HG02571 (cell line): Measurements from ENCODE around the gene RAB33B.

Experiments
- ATAC-seq: cut with Tn5 transposase; IDR thresholded peaks from one replicate; pipeline ENCODE4 v1.9.1; 2021; ENCODE audit warnings: mild to moderate bottlenecking, moderate library complexity; ENCODE audit not compliant: unreplicated experiment

RAB33B gene

DNA sequence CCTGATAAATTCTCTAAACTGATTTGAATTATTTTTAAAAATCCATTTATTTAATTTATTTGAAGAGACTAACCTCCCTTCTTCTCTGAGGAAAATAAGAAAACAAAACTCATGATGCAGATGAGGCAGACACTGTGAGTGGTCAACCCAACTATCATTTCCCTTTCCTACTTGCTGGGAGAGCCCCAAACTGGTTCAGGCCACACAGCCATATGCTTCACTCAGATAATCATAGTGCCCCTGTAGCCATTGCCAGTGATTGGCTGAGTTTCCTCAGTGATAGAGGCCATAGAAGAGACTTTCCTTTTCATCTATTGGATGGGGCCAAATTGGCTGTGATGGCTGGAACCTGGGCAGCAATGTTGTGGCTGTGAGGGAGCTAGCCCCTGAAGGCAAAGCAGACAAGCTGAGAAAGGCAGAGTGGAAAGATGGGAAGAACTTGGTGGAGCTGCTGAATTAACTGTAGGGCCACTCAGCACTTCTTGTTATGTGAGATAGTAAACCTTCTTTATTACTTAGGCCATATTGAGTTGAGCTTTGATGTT lies 49.8 kb downstream of the RAB33B start:
- no peak for ATAC-seq

DNA sequence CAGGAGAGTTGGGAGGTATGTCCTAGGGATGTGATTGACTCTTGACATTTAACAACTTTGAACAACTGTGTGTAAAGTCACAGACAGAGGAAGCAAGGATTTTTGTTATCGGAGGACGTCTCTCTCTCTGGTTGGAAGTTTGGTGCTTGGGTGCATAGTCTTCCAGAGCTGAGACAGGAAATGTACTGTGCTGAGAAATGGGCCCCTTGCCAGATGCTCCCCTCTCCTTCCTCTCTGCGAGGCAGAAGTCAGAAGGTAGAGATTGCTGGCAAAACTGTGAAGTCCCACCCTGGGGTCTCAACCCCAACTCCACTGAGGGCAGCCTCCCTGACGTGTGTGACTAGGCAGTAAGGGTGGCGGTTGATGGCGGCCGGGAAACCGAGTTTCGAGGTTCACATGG lies 52.9 kb downstream of the RAB33B start:
- ATAC-seq = no peak

DNA sequence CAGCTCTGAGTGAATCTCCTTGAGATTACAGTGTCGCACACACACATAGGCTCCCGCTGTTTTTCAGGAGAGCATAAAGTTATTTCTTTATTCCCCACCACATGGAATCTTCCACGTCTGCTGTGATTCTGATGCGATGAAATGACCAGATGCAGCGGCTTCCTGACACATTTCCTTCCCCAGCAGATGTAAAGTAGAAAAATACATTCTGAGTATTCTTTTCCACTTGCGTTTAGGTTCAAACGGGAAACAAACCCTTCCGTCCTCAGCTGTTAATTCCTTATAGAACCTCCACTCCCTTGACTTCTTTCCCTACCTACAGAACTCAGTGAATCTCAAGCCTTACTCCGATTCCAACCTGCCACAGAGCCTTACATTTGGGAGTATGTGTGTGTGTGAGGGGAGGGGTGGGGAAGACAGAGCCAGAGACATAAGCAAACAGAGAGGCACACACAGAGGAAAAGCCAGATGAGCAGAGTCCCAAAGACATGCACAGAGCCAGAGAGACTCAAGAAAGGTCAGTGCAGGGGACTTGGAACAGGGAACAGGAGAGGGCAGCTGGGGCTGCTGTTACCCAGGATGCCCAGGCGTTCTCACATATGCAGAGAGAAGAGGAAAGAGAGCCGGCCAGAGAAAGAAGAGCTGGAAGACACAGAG lies 54.8 kb downstream of the RAB33B start:
- ATAC-seq = no peak

DNA sequence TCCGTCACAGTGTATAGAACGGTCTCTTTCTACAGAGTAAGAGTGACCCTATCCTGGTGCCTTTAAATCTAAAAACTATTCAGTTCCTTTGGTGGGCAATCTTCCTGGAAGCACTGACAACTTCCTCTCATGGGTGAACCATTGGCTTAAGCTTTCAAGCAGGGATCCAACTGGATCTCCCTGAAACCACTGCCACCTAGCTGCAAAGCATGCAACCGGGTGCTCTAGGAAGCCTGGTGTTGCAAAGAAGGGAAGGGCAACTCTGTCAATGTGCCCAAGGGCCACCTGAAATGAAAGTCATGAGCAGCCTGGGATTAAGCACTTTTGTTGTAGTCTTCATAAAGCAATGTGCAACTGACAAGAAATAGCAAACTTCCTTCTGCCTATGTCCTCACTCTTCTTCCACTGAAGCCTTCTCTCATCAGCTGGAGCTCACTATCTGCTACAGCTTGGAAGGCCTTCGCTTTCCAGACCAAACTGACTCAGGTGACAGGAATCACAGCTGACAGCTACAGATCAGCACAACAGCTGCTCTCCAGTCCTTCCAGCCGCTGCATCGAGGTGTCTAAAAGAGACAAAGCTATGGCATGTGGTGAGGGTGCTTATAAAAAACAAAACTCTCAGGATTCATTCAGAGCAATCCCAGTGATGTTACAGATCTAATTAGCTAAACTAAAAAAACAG lies 55.9 kb downstream of the RAB33B start:
- ATAC-seq = no peak

DNA sequence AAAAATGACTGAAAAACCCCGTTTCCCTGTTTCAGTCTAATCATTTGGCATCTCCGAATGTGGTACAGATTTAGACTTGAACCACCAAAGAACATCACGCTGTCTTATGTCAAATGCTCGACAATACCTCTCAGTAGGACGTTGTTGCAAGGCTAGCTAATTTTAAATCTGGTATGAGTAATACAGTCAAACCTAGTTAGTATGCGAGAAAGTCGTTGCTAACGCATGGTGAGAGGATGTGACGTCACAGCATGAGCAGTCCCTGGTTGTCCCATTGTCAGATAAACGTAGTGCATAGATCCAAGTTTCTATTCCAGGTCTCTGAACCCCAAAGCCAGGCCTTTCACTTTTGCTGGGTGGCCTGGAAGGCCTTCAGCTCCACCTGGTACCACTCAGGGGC lies 57.4 kb downstream of the RAB33B start:
- ATAC-seq = no peak

DNA sequence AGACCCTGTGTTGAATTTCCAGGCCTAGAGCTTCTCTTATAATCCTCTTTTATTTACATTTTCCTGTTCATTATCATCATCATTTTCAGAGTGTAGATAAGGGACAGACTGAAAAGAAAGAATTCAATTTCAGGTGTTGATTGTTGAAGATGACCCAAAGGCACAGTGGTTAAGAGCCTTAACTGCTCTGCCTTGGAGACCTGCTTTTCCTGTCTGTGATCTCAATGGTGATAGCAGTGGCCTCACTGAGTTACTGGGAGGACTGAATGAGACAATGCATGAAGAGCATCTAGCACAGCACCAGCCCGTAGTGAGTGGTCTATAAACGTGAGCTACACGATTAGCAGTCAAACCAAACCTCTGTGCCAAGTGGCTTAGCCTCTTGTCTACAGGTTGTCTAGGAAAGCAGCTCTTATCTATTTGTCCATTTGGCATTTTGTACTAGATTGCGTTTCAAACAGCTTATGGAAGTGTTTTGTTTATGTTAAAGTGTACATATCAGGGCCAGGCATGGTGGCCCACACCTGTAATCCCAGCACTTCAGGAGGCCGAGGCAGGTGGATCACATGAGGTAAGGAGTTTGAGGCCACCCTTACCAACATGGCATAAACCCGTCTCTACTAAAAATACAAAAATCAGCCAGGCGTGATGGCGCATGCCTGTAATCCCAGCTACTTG lies 60.6 kb downstream of the RAB33B start:
- ATAC-seq = no peak

DNA sequence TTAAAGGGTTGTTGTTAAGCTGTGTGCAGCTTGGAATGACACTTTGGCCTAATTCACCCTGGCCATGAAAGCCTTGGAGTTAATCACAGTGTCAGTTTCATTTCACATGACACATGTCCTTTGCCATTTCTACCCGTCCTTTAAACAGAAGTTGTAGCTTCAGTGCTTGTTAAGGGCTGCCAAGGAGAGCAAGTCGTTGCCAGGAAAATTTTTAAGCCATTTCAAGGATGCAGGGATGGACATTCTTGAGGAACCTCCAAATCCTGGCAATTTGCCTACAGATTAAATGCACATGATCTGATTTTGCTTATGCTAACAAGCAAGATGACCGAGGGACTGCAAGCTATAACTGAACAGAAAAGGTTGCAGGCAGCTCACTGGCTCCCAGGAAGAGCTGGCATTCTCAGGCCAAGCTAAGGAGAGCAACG lies 61.6 kb downstream of the RAB33B start:
- no peak for ATAC-seq

DNA sequence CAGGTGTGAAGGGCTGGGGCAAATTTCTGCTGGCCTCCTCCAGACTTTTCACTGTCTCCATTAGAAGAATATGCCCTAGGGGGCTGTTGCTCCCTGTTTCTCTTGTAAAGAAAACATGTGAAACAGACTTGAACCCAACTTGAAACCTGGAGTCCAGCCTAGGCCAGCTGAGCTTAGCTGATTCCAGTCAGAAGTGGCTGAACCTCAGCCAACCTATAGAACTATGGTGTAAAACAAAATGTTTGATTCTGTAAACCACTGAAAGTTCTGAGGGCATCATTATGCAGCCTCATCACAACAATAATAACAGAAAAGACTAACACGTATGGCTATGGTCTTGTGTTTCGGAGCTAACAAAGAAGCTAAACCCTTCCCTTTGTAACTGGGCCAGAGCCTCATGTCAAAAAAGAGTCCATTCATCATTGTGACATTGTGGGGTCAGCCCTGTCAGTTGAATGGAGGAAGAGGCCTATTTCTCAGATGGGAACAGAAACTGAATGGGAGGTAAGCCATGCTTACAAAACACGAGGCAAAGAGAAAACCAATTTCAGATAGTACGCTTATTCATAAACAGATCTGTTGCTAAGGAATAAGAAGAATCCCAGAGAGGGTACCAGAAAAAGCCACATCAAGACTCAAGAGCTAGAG lies 68.0 kb downstream of the RAB33B start:
- no peak for ATAC-seq

DNA sequence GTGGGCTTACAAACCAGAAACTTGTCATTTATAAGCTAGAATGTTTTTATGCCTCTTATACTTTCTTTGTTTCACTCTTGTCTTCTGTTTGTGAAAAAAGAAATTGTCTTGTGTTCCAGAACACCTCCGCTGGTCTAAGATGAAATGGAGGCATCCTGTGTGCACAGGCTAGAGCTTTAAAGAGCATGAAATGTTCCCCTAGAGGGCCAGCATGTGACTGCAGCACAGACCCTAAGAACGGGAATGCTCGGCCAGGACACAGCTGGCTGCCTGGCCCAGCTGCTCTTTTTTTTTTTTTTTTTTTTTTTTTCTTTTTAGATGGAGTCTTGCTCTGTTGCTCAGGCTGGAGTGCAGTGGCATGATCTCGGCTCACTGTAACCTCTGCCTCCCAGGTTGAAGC lies 68.5 kb downstream of the RAB33B start:
- no peak for ATAC-seq

DNA sequence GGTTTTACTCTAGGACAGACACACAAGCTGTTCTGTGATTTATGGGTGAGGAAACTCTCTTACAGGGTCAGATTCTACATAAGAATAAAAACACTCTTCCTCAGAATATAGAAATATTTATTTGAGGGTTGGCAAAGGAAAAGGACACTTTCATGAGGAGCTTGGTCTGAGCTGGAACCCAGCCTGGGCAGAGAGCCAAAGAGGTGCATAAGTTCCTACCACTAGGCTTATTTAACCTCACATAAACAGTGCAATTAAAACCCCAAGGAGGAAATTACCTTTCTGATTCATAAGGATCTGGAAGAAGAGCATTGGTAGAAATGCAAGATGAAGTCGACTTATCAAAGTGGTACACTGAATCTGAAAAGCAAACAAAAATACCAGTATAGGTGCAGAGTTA lies 69.2 kb downstream of the RAB33B start:
- ATAC-seq = no peak

DNA sequence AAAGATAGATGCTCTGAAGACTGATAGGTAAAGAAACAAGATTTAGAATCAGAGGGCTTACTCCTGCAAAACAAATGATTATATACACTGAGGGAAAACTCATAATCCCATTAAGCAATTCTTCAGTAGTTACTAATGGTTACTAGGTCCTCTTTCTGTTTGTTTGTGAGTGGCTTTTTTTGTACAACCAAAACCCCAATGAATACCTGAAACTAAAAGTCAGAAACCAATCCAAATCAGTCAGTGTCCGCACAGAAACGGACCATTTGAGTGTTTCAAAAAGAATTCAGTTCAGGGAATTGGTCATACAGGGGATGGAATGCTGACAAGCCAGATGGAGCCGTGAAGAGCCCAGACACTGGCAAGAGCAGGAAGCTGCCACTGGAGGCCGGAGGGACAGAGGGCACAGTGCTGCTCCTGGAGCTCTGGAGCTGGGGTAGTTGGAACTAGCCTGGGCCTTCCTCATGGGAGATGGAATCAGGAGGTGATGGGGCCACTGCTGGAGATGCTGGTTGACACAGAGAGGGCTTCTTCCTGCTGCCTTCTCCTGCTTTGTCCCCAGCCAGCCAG lies 70.2 kb downstream of the RAB33B start:
- ATAC-seq = no peak

DNA sequence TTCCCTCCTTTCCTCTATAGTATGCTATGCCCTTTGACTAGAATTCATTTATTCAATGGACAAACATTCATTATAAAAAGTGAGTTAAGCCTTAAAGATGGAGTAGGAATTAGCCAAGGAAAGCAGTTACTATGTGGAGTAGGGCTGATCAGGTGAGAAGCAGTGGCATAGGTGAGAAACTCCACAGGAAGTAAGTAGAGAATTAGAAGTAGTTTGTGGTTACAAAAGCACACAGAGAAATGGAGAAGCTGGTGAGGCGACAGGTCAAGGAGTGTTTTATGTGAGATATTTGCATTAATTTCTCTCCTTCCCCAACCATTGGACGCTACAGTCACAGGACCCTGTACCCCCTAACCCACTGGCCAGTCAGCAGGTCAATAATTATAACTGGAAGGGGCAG lies 71.5 kb downstream of the RAB33B start:
- no peak for ATAC-seq
